Measurements from ENCODE around the gene SEPTIN12. TPM values are rescaled to one million over a fixed set of nuclear protein-coding genes. Genes with fewer than 3 reads are reported as not detected.

The SEPTIN12 gene
- total and polyA plus RNA-seq, 7 donors: 2.5 TPM; not detected in 6

DNA sequence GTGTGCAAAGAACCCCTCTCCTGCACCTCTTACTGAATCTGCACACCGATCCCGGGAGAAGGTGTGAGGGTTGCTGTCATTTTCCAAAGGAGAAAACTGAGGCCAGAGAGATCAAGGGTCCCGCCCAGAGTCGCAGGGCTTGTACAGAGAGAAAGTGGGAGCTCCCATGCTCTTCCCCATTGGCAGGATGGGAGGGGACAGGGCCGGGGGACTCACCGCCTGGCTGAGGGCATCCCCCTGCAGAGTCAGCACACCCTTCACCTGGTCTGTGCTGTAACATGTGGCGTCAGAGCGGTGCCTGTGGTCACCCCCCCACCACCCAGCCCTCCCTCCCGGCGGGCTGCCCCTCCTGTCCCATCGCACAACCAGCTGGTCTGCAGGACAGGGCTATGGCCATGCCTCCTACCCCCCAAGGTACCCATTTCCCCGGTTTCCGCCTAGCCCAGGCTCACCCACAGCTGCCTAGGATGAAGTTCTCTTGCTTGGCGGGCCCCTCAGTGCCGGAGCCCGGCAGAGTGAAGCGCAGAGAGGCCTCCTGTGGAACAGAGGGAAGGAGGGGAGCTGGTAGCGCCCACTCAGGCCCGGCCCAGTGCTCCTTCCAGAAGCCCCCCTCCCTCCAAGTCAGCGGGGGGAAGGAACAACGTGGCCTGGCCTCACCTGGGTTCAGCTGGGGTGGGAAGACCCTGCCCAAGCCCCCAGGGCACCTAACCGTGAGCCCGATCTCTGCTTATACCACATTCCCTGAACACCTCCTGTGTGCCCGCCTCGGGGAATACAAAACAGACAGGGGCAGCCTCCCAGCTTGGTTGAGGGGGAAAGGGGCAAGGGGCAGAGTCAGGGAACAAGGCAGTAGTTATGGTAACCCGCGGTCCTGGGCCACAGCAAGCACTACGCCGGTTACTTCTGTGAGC is 13.2 kb upstream of the SEPTIN12 start:
- 30 to 53% methylated on average over 29 of the region's 29 CpGs for WGBS, 2 donors
- H3K9me3 ChIP-seq: no peaks in the 10 kb centered on the region
- H3K27ac ChIP-seq: peak overlapping the region; percentile 86 to 92 (median 88)
- H3K27me3 ChIP-seq: no peaks in the 10 kb centered on the region
- H3K36me3 ChIP-seq: peaks cover 0 to 39% (median 16%) of the 10 kb centered on the region in 4 donors
- DNase-seq: no peak
- TF ChIP-seq, protein P1, sequence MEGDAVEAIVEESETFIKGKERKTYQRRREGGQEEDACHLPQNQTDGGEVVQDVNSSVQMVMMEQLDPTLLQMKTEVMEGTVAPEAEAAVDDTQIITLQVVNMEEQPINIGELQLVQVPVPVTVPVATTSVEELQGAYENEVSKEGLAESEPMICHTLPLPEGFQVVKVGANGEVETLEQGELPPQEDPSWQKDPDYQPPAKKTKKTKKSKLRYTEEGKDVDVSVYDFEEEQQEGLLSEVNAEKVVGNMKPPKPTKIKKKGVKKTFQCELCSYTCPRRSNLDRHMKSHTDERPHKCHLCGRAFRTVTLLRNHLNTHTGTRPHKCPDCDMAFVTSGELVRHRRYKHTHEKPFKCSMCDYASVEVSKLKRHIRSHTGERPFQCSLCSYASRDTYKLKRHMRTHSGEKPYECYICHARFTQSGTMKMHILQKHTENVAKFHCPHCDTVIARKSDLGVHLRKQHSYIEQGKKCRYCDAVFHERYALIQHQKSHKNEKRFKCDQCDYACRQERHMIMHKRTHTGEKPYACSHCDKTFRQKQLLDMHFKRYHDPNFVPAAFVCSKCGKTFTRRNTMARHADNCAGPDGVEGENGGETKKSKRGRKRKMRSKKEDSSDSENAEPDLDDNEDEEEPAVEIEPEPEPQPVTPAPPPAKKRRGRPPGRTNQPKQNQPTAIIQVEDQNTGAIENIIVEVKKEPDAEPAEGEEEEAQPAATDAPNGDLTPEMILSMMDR (IDR thresholded peaks at IDR 0.05): no peak
- TF ChIP-seq POLR2A (IDR thresholded peaks at IDR 0.05) (no peak), POLR2AphosphoS5 (IDR thresholded peaks at IDR 0.05) (no peak), EP300 (IDR thresholded peaks at IDR 0.05) (no peak)
- H3K4me3 ChIP-seq: peak overlapping the region; percentile 55 to 86 (median 74)
- H3K4me1 ChIP-seq: peaks cover 0 to 41% (median 35%) of the 10 kb centered on the region in 4 donors
- intact Hi-C loops (cut with DNase I): loop anchor here (2.0 kb wide), 1 partner anchor 33 kb away; no protein-coding TSS in a partner anchor

DNA sequence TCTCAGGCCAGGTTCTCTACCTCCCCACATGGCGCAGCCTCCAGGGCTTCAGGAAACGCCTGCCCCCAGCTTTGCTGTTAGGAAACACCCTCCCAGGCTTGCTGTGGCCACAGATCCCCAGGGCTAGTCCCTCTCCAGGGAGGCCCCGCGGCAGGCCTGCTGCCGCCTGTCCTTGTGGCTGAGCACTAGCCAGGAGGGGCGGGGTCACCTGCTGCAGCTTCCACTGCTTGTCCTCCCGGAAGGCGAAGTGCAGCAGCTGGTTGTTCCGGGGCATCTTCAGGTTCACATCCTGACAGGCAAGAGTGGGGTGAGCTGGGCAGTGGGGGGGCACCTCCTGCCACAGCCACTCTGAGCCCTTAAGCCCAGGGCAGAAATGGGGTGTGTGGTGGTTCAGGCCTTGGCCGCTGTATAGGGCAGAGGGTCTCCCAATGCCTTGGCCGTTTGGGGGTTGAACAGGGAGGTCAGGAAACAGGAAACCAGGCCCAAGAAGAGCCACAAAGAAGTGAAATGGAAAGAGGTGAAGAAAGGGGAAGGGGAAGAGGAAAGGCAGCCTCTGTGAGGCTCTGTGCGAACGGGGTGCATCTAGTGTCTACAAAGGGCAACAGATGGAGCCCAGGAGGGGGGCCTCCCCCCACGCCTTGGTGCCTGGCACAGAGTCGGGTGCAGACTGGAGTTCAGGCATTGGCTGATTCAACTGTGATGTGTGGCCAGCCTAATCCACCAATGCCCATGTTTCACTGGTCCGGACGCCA is 12.3 kb upstream of the SEPTIN12 start:
- intact Hi-C loops (cut with DNase I): loop anchor here (2.0 kb wide), 1 partner anchor 32 kb away; no protein-coding TSS in a partner anchor
- Histone ChIP-seq H3K4me1 (peaks cover 0 to 41% (median 35%) of the 10 kb centered on the region in 4 donors), H3K4me3 (no peak overlapping the region), H3K27ac (peak overlapping the region in 1 of 4 donors; percentile 20), H3K36me3 (peaks cover 0 to 38% (median 13%) of the 10 kb centered on the region in 4 donors), H3K9me3 (no peaks in the 10 kb centered on the region), H3K27me3 (no peaks in the 10 kb centered on the region)
- 44 to 48% methylated on average over 17 of the region's 17 CpGs for WGBS, 2 donors
- DNase-seq: no peak
- TF ChIP-seq POLR2AphosphoS5 (IDR thresholded peaks at IDR 0.05) (no peak), POLR2A (IDR thresholded peaks at IDR 0.05) (no peak), EP300 (IDR thresholded peaks at IDR 0.05) (no peak)
- TF ChIP-seq, protein P1 (IDR thresholded peaks at IDR 0.05): no peak

DNA sequence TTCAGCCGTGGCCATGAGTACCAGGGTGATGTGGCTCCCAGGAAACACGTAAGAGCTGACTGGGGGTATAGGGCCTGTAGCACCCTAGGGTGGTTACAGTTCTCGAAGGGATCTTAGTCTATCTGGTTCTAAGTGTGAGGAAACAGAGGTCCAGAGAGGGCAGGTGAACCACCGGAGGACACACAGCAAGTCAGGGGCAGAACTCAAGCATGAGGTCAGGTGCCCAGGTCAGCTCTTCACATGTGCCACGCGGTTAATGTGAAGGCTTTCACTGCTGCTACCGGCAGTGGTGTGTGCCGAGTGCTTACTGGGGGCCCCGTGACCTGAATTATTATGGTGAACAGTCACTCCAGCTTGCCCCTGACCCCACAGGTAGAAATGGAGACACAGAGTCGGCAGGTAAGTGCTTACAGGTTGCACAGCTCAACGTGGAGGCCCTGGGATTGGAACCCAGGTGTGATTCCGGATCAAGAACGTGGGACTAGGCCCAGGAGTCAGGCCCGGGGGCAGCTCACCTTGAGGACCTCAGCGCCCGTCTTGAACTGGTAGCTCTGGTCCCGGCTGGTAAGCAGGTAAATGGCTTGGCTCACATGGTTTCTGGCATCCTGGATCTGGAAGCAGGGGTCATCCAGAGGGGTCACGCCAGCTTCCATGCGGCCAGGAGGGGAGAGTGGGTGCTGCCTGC is 11.2 kb upstream of the SEPTIN12 start:
- Histone ChIP-seq H3K27me3 (no peaks in the 10 kb centered on the region), H3K9me3 (no peaks in the 10 kb centered on the region), H3K4me1 (peaks cover 0 to 30% (median 28%) of the 10 kb centered on the region in 4 donors), H3K27ac (no peak overlapping the region), H3K36me3 (peaks cover 0 to 34% (median 13%) of the 10 kb centered on the region in 4 donors), H3K4me3 (no peak overlapping the region)
- no peak for DNase-seq
- intact Hi-C loops (cut with DNase I): no loop called here
- no peak for TF ChIP-seq POLR2AphosphoS5 (IDR thresholded peaks at IDR 0.05)
- no peak for TF ChIP-seq EP300 (IDR thresholded peaks at IDR 0.05)
- TF ChIP-seq, protein P1 (IDR thresholded peaks at IDR 0.05): no peak
- TF ChIP-seq POLR2A (IDR thresholded peaks at IDR 0.05): no peak
- WGBS, 2 donors: 88 to 94% methylated on average over 19 of the region's 19 CpGs

DNA sequence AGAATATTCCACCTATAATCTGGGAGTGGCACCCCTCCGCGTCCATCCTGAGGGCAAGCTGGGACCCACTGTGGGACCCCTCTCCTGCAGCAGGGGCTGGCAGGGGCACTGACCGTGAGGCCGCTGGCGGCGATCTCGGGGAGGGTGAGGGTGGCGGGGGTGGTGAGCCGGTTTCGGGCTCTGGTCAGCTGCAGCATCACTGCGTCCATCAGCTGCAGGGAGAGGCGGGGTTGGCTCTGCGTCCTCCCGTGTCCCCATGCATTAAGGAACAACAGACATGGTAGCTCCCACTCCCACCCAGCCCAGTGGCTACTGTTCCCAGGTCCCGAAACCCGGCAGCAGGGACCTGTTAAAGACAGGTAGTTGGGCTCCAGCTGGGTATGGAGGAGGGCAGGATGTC is 10.3 kb upstream of the SEPTIN12 start:
- H3K9me3 ChIP-seq: no peaks in the 10 kb centered on the region
- H3K36me3 ChIP-seq: peaks cover 0 to 33% (median 13%) of the 10 kb centered on the region in 4 donors
- DNase-seq: no peak
- intact Hi-C loops (cut with DNase I): no loop called here
- no peaks in the 10 kb centered on the region for H3K27me3 ChIP-seq
- H3K4me3 ChIP-seq: no peak overlapping the region
- WGBS, 2 donors: 93% methylated on average over 16 of the region's 16 CpGs
- H3K4me1 ChIP-seq: peaks cover 0 to 21% (median 20%) of the 10 kb centered on the region in 4 donors
- no peak overlapping the region for H3K27ac ChIP-seq
- TF ChIP-seq EP300 (IDR thresholded peaks at IDR 0.05): no peak
- no peak for TF ChIP-seq POLR2AphosphoS5 (IDR thresholded peaks at IDR 0.05)
- TF ChIP-seq, protein P1 (IDR thresholded peaks at IDR 0.05): no peak
- no peak for TF ChIP-seq POLR2A (IDR thresholded peaks at IDR 0.05)
